ENCODE data around the gene CSMD2. TPM values are rescaled to one million over a fixed set of nuclear protein-coding genes. Genes with fewer than 3 reads are reported as not detected.

The CSMD2 gene
- polyA plus RNA-seq, 4 donors = under 0.01 to 0.54 (median 0.09) TPM

GRCh38 chr1:34144766-34145165 is 20.3 kb downstream of the CSMD2 start:
- H3K4me3 ChIP-seq (ENCODE audit: low read depth in 1 of 3, low read length in 3 of 3) = no peak overlapping the region
- H3K27me3 ChIP-seq (ENCODE audit: control insufficient read depth in 3 of 3, insufficient read depth in 3 of 3, low read length in 3 of 3) = peaks cover 0 to 5% (median 0%) of the 10 kb centered on the region in 3 donors
- no peaks in the 10 kb centered on the region for H3K36me3 ChIP-seq (ENCODE audit: control insufficient read depth in 3 of 3, insufficient read depth in 2 of 3, low read depth in 1 of 3, low read length in 3 of 3)
- no peaks in the 10 kb centered on the region for H3K4me1 ChIP-seq (ENCODE audit: control insufficient read depth in 3 of 3, insufficient read depth in 2 of 3, low read depth in 1 of 3, low read length in 2 of 3)
- FAIRE-seq = no peak
- H3K27ac ChIP-seq (ENCODE audit: low read depth in 1 of 3, low read length in 2 of 3) = no peak overlapping the region
- WGBS, 3 donors = 55 to 81% (median 72%) methylated on average over 6 of the region's 6 CpGs
- H3K9me3 ChIP-seq (ENCODE audit: control insufficient read depth in 2 of 2, insufficient read depth in 1 of 2, low read depth in 1 of 2, low read length in 1 of 2) = no peaks in the 10 kb centered on the region
- DNase-seq = no peak

GRCh38 chr1:34143975-34144374 is 21.1 kb downstream of the CSMD2 start:
- 56 to 79% (median 65%) methylated on average over 2 of the region's 2 CpGs for WGBS, 3 donors
- Histone ChIP-seq H3K4me3 (ENCODE audit: low read depth in 1 of 3, low read length in 3 of 3) (no peak overlapping the region), H3K27ac (ENCODE audit: low read depth in 1 of 3, low read length in 2 of 3) (no peak overlapping the region), H3K9me3 (ENCODE audit: control insufficient read depth in 2 of 2, insufficient read depth in 1 of 2, low read depth in 1 of 2, low read length in 1 of 2) (no peaks in the 10 kb centered on the region), H3K36me3 (ENCODE audit: control insufficient read depth in 3 of 3, insufficient read depth in 2 of 3, low read depth in 1 of 3, low read length in 3 of 3) (no peaks in the 10 kb centered on the region), H3K27me3 (ENCODE audit: control insufficient read depth in 3 of 3, insufficient read depth in 3 of 3, low read length in 3 of 3) (no peaks in the 10 kb centered on the region), H3K4me1 (ENCODE audit: control insufficient read depth in 3 of 3, insufficient read depth in 2 of 3, low read depth in 1 of 3, low read length in 2 of 3) (no peaks in the 10 kb centered on the region)
- FAIRE-seq = no peak
- DNase-seq = no peak

GRCh38 chr1:34140011-34140676 is 24.9 kb downstream of the CSMD2 start:
- 46 to 55% (median 50%) methylated on average over 7 of the region's 7 CpGs for WGBS, 3 donors

DNA sequence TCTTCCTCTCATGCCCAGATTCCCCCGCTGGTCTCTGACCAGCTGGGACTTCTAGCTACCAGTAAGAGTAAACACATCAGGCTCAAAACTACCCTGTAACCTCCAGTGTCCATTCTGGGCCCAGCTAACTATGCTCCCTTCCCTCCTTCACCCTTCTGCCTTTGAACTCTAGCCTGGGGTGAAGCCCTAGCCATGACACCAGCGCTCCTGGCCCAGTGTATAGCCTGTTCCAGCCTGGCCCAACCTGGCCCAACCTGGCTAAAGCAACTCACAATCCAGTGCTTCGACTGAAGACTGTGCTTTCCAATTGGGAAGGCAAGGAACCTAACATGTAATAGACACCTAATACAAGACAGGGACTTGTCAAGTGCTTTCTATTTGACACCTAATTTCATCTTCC is 27.6 kb downstream of the CSMD2 start:
- H3K36me3 ChIP-seq (ENCODE audit: control insufficient read depth in 3 of 3, insufficient read depth in 2 of 3, low read depth in 1 of 3, low read length in 3 of 3) = no peaks in the 10 kb centered on the region
- H3K4me3 ChIP-seq (ENCODE audit: low read depth in 1 of 3, low read length in 3 of 3) = no peak overlapping the region
- DNase-seq (no peak), FAIRE-seq (no peak)
- no peak overlapping the region for H3K27ac ChIP-seq (ENCODE audit: low read depth in 1 of 3, low read length in 2 of 3)
- 69 to 78% (median 76%) methylated on average over 3 of the region's 3 CpGs for WGBS, 3 donors
- no peaks in the 10 kb centered on the region for H3K9me3 ChIP-seq (ENCODE audit: control insufficient read depth in 2 of 2, insufficient read depth in 1 of 2, low read depth in 1 of 2, low read length in 1 of 2)
- no peaks in the 10 kb centered on the region for H3K27me3 ChIP-seq (ENCODE audit: control insufficient read depth in 3 of 3, insufficient read depth in 3 of 3, low read length in 3 of 3)
- H3K4me1 ChIP-seq (ENCODE audit: control insufficient read depth in 3 of 3, insufficient read depth in 2 of 3, low read depth in 1 of 3, low read length in 2 of 3) = no peaks in the 10 kb centered on the region

More at GRCh38 chr1:34140011-34140676, 24.9 kb downstream of the CSMD2 start:
- FAIRE-seq (no peak), DNase-seq (no peak)
- H3K27ac ChIP-seq (ENCODE audit: low read depth in 1 of 3, low read length in 2 of 3) = no peak overlapping the region
- no peaks in the 10 kb centered on the region for H3K4me1 ChIP-seq (ENCODE audit: control insufficient read depth in 3 of 3, insufficient read depth in 2 of 3, low read depth in 1 of 3, low read length in 2 of 3)
- H3K4me3 ChIP-seq (ENCODE audit: low read depth in 1 of 3, low read length in 3 of 3) = no peak overlapping the region
- no peaks in the 10 kb centered on the region for H3K9me3 ChIP-seq (ENCODE audit: control insufficient read depth in 2 of 2, insufficient read depth in 1 of 2, low read depth in 1 of 2, low read length in 1 of 2)
- no peaks in the 10 kb centered on the region for H3K27me3 ChIP-seq (ENCODE audit: control insufficient read depth in 3 of 3, insufficient read depth in 3 of 3, low read length in 3 of 3)
- H3K36me3 ChIP-seq (ENCODE audit: control insufficient read depth in 3 of 3, insufficient read depth in 2 of 3, low read depth in 1 of 3, low read length in 3 of 3) = no peaks in the 10 kb centered on the region

DNA sequence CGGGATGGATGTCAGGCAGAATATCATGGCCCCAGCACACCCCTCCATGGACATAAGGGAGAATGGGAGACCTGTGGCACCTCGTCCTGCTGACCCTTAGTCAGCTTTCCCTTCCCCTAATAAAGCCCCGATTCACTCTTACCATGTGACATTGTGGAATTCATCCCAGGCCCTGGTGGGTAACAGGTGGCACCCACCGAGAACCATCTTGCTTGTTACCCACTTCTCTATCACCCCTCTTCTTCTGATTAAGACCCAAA is 32.9 kb downstream of the CSMD2 start:
- DNase-seq (no peak), FAIRE-seq (no peak)
- no peak overlapping the region for H3K27ac ChIP-seq (ENCODE audit: low read depth in 1 of 3, low read length in 2 of 3)
- WGBS, 3 donors = 67 to 83% (median 70%) methylated on average over 4 of the region's 4 CpGs
- H3K4me3 ChIP-seq (ENCODE audit: low read depth in 1 of 3, low read length in 3 of 3) = no peak overlapping the region
- H3K36me3 ChIP-seq (ENCODE audit: control insufficient read depth in 3 of 3, insufficient read depth in 2 of 3, low read depth in 1 of 3, low read length in 3 of 3) = no peaks in the 10 kb centered on the region
- no peaks in the 10 kb centered on the region for H3K9me3 ChIP-seq (ENCODE audit: control insufficient read depth in 2 of 2, insufficient read depth in 1 of 2, low read depth in 1 of 2, low read length in 1 of 2)
- H3K4me1 ChIP-seq (ENCODE audit: control insufficient read depth in 3 of 3, insufficient read depth in 2 of 3, low read depth in 1 of 3, low read length in 2 of 3) = no peaks in the 10 kb centered on the region
- no peaks in the 10 kb centered on the region for H3K27me3 ChIP-seq (ENCODE audit: control insufficient read depth in 3 of 3, insufficient read depth in 3 of 3, low read length in 3 of 3)

DNA sequence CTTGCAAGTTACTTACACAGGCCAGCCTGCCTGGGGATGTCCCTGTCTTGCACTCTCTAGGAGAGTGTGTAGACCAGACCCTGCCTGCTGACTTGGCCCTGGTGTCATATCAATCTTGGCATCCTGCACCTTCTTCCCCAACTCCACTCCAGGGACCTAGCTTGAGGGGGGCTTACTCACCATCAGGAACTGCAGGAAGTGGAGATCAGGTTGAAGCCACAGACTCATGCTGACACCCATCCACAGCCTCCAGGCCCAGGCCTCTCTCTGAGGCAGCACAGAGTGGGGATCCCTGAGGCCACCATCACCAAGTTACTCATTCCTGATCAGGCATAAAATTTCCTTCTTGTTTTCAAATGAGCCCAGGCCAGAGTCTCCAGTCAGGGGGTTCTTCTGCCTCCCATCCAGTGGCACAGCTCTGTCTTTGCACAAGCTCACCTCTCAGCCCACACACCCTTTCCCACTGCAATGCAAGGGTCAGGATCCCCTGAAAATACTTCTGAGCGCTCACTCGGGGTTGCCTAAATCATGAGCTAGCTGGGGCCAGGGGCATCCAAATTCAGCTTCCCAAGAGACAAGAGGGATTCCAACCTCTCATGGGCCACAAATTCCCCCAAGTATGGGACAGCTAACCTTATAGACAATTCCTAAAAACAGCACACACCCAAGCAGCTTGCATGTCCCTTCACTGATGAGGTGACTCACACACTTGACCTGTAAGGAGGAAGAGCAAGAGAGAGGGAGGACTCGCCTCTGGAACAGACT is 33.5 kb downstream of the CSMD2 start:
- Histone ChIP-seq H3K36me3 (ENCODE audit: control insufficient read depth in 3 of 3, insufficient read depth in 2 of 3, low read depth in 1 of 3, low read length in 3 of 3) (no peaks in the 10 kb centered on the region), H3K27ac (ENCODE audit: low read depth in 1 of 3, low read length in 2 of 3) (no peak overlapping the region), H3K4me1 (ENCODE audit: control insufficient read depth in 3 of 3, insufficient read depth in 2 of 3, low read depth in 1 of 3, low read length in 2 of 3) (no peaks in the 10 kb centered on the region), H3K9me3 (ENCODE audit: control insufficient read depth in 2 of 2, insufficient read depth in 1 of 2, low read depth in 1 of 2, low read length in 1 of 2) (no peaks in the 10 kb centered on the region), H3K4me3 (ENCODE audit: low read depth in 1 of 3, low read length in 3 of 3) (no peak overlapping the region), H3K27me3 (ENCODE audit: control insufficient read depth in 3 of 3, insufficient read depth in 3 of 3, low read length in 3 of 3) (no peaks in the 10 kb centered on the region)
- FAIRE-seq (no peak), DNase-seq (no peak)
- WGBS, 3 donors = 84 to 93% (median 87%) methylated on average over 3 of the region's 3 CpGs

DNA sequence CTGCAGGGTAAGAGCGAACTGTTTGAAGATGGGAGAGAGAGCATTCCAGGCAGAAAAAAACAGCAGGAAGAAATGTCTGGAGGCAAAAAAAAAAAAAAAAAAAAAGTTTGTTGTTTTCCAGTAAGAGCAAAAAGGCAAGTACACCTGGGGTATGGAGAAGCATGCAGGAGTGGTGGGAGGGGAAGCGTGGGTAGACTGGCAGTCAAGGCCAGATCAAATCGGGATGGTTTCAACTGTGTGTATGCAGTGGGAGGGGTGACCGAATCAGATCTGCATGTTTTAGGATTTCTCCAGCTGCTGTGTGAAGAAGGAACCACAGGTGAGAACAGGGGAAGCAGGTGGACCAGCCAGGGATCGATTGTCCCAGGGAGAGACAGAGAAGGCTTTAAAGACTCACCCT is 34.7 kb downstream of the CSMD2 start:
- Histone ChIP-seq H3K4me1 (ENCODE audit: control insufficient read depth in 3 of 3, insufficient read depth in 2 of 3, low read depth in 1 of 3, low read length in 2 of 3) (no peaks in the 10 kb centered on the region), H3K27ac (ENCODE audit: low read depth in 1 of 3, low read length in 2 of 3) (no peak overlapping the region), H3K9me3 (ENCODE audit: control insufficient read depth in 2 of 2, insufficient read depth in 1 of 2, low read depth in 1 of 2, low read length in 1 of 2) (no peaks in the 10 kb centered on the region), H3K36me3 (ENCODE audit: control insufficient read depth in 3 of 3, insufficient read depth in 2 of 3, low read depth in 1 of 3, low read length in 3 of 3) (no peaks in the 10 kb centered on the region), H3K4me3 (ENCODE audit: low read depth in 1 of 3, low read length in 3 of 3) (no peak overlapping the region), H3K27me3 (ENCODE audit: control insufficient read depth in 3 of 3, insufficient read depth in 3 of 3, low read length in 3 of 3) (peaks cover 0 to 2% (median 0%) of the 10 kb centered on the region in 3 donors)
- FAIRE-seq (no peak), DNase-seq (no peak)
- WGBS, 3 donors = 80 to 85% (median 84%) methylated on average over 5 of the region's 5 CpGs

DNA sequence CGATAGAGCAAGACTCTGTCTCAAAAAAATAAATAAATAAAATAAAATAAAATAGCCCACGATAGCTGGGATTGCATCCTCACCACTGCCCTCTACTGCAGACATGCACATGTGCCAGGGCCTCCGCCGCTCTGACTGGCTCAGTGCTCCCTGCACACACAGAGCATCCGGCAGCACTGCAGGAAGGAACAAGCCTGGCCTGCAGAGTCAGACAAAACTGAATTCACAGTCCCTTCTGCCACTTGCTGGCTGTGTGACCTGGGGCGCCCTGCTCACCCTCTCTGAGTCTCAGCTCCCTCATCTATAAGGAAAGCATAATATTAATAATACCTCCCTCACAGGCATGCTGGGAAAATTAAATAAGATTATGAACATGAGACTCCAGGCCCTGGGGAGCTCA is 35.4 kb downstream of the CSMD2 start:
- H3K27me3 ChIP-seq (ENCODE audit: control insufficient read depth in 3 of 3, insufficient read depth in 3 of 3, low read length in 3 of 3) = peaks cover 0 to 2% (median 0%) of the 10 kb centered on the region in 3 donors
- FAIRE-seq = no peak
- no peak overlapping the region for H3K27ac ChIP-seq (ENCODE audit: low read depth in 1 of 3, low read length in 2 of 3)
- no peak overlapping the region for H3K4me3 ChIP-seq (ENCODE audit: low read depth in 1 of 3, low read length in 3 of 3)
- DNase-seq = no peak
- H3K9me3 ChIP-seq (ENCODE audit: control insufficient read depth in 2 of 2, insufficient read depth in 1 of 2, low read depth in 1 of 2, low read length in 1 of 2) = no peaks in the 10 kb centered on the region
- H3K4me1 ChIP-seq (ENCODE audit: control insufficient read depth in 3 of 3, insufficient read depth in 2 of 3, low read depth in 1 of 3, low read length in 2 of 3) = no peaks in the 10 kb centered on the region
- no peaks in the 10 kb centered on the region for H3K36me3 ChIP-seq (ENCODE audit: control insufficient read depth in 3 of 3, insufficient read depth in 2 of 3, low read depth in 1 of 3, low read length in 3 of 3)
- WGBS, 3 donors = 72 to 74% (median 74%) methylated on average over 6 of the region's 6 CpGs
